T47D (cell line): Measurements from ENCODE around the gene ST3GAL4.

ENCODE experiments used
- DNase-seq, 2 experiments: peaks; one replicate each; pipeline versions ENCODE4 v3.0.0 to v3.0.0-alpha.2; 2011 to 2012; ENCODE audit warnings: low read depth in 1 of 2, low spot score in 1 of 2
- JUND ChIP-seq: IDR thresholded peaks from 2 replicates; pipeline ENCODE4 v1.6.1; 2012; ENCODE audit warnings: low read depth
- in situ Hi-C: cut with HindIII; loops from 2 replicates; pipeline ENCODE4 v1.10.0; 2016; ENCODE audit warnings: low sequenced_read_pairs, low pct_unique_long_range_greater_than_20kb

ST3GAL4 gene

GRCh38 chr11:126334659-126335462 lies 20.6 kb upstream of the ST3GAL4 start:
- DNase-seq, result no peak
- TF ChIP-seq JUND, result no peak
- in situ Hi-C loops, result no loop called here

GRCh38 chr11:126335463-126335760 lies 20.1 kb upstream of the ST3GAL4 start:
- no peak for DNase-seq
- TF ChIP-seq JUND, result no peak
- in situ Hi-C loops, result no loop called here

DNA sequence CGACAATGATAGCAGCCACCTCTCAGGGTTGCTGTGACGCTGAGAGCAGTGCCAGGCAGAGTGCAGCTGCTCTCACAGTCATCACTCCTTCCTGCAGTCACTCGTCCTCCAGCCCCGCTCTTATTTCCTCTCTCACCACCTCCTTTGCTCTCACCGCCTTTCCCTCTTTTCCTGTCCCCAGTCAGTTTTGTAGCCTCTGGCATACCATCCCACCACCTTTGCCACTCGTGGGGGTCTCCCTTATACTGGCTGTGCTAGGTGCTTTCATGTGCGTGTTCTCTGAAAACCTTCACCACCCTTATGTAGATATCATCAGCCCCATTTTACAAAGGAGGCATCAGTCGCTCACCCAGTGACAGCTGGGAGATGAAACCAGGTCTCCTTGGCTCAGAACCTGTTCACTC lies 19.3 kb upstream of the ST3GAL4 start:
- TF ChIP-seq JUND, result no peak
- in situ Hi-C loops, result no loop called here
- DNase-seq, result no peak

DNA sequence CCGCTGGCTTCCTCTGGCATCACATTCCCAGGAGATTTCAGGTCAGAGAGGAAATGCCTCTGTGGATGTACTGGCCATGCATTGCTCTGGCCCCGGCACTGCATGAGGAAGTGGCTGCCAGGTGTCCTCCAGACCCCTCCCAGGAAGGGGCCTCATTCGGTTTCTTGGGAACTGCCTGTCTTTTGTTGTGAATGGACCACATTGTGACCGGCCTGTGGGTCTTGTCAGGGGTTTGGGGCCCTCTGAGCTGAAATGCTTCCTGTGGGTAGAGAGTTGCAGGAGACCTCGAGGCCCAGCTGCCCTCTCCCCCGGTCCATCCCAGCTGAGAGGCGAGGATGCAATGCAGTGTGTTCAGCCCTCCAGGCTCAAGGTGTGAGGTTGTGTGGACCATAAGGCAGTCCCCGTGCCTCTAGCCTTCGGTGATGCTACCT lies 18.8 kb upstream of the ST3GAL4 start:
- DNase-seq, result no peak
- in situ Hi-C loops, result no loop called here
- TF ChIP-seq JUND, result no peak

DNA sequence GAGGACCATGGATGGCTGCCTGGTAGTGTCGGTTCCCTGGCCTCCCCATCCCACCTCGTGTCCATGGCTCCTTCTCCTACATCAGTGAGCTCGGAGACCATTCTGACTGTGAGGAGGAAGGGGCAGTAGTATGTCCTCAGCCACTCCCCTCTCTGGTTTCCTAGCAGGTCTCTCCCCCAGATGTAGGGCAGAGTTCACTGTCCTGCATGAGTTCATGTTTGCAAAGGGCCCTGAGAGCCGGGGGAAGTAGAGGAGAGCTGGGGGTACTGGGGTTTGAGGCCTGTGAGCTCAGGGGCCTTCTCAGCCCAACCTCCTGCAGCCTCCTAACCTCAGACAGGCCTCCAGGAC lies 18.4 kb upstream of the ST3GAL4 start:
- no peak for TF ChIP-seq JUND
- in situ Hi-C loops, result no loop called here
- no peak for DNase-seq

DNA sequence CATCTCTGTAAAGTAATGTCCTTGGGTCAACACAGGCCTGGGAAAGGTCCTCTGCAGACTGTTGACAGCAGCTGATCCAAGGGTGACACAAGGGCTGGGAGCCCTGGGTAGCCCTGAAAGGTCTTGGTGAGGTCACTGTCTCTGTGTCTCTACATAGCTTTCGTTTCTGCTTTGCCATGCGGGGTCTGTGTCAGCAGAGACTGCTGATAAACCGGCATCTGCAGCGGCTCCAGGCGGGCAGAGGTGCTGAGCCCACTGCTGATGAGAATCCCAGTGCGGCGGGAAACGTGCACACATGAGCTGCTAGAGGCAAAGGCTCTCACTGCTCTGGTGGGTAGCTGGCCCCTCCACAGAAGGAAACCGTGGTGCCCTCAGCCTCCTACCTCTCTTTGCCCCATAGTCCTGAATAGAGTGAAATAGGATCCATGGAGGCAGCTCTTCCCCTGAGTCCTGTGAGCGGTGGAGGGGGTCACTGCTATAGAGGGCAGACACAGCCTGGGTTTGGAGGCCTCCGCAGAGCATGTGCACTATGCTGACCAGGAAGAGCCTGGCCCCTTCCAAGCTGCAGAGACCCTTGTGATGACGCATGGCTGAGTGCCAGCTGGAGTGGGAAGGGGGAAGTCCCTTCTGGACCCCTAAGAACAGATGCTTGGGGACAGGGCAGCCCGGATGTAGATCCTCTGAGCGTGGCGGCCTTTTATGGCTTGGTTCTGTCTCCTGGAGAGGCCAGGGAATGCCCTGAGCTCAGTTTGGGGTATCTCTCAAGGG lies 17.8 kb upstream of the ST3GAL4 start:
- no peak for DNase-seq
- in situ Hi-C loops, result no loop called here
- TF ChIP-seq JUND, result no peak

DNA sequence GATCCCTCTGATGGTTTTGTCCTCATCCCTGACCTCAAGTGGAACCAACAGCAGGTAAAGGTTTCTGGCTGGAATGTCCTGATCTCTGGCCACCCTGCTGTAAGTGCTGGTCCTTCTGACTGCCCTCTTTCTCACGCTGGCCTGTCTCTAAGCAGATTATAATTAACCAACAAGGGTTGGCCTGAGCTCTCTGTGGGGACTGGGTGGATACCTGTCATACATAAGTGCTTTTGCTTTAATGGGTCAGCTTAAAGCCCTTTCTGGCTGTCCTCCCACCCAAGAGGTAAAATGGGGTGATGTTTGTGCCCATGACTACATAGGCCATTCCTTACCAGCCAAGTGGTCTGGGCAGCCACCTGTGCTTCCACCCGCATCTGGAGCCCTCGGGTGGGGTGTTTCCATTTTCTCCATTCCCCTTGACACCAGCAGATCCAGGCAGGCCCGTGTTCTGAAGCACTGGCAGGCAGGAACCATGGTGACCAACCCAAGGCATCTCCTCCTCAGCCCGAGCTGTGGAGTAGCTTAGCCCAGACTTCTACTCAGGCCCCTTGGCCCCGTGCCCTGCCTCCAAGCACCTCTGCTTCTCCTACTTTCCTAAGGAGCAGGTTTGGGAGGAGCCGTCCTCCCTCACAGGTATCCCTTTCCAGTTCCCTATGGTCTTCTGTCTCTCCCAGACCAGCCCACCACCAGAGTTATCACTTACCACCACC lies 17.0 kb upstream of the ST3GAL4 start:
- TF ChIP-seq JUND, result no peak
- in situ Hi-C loops, result no loop called here
- DNase-seq, result no peak

DNA sequence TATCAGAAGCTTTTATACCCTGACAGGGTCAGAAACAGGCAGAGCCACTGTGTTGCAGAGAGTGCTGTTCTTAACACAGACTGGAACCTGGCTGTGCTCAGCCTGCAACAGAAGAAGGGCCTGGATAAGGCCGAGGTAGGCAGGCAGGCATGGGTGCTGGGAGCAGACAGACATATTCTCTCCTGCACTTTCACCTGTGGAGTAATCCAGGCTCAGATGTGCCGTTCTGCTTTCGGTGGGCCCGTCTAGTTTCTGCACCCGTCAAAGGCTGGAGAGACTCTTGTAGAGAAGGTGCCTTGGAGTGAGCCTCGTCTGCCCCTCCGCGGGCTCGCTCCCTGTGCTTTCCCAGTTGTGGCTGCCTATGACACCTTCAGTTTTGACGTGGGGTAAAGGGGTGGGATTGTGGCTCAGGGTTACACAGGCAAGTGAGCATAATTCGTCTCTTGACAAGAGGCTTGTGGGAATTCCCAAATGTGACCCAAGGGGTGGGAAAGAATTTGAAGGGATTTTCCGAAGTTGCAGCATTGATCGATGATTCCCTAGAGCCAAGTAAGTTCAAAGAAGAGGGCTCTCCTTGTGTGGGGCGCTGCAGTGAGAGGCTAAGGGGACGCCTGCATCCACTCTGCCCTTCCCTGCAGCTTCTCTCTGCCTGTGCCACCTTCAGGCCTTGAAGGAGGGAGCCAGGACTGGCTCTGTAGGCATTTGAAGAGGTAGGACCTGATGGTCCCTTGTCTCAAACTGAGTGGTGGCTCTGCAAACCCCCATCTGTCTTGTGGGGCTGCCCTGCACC lies 16.2 kb upstream of the ST3GAL4 start:
- no peak for TF ChIP-seq JUND
- DNase-seq, result no peak
- in situ Hi-C loops, result no loop called here

- in situ Hi-C loops, result no loop called here
- peak; percentile 62 to 81 for DNase-seq
- TF ChIP-seq JUND, result no peak
These were observed 15.5 kb upstream of the ST3GAL4 start for GRCh38 chr11:126339863-126340434.

- in situ Hi-C loops, result no loop called here
- no peak for TF ChIP-seq JUND
- no peak for DNase-seq
These were observed 14.4 kb upstream of the ST3GAL4 start for GRCh38 chr11:126340960-126341606.

DNA sequence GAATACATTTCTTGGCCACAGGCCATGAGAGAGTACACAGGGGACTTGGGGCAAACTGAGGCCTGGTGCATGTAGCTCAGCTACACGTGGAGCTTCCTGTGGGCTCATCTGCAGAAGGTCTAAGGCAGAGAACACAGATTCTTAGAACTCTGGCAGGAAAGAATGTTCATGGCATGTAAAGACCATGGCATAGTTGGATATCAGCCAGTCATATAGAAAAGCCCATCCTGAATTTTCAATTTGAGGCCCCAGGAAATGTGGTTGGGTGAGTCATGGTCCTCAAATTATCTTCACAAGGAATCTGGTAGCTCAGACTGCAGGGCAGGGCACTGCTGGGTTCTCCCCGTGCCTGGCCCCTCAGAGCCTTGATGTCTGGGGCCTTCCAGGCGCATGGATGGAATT lies 13.7 kb upstream of the ST3GAL4 start:
- in situ Hi-C loops, result no loop called here
- TF ChIP-seq JUND, result no peak
- DNase-seq, result no peak

DNA sequence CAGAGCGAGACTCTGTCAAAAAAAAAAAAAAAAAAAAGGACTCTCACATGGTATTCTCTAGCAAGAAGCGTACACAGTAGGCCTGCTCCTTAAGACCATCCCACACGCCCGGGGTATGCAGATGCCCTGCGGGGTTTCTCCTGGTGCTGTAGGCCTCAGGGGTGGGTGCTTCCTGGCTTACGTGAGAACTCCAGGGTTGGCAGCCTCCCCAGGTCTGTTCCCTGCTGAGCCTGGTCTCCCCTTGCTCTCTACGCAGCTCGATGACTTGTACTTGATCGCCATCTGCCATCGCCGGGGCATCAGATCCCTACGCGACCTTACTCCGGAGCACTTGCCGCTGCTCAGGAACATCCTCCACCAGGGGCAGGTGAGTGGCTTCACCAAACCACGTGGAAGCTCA lies 12.4 kb upstream of the ST3GAL4 start:
- DNase-seq, result no peak
- no peak for TF ChIP-seq JUND
- in situ Hi-C loops, result no loop called here
